ENCODE results near the gene TOR1B.
A peak's percentile ranks its signal among the peaks of the same experiment; 100 is the strongest.
"Not testable (repeated sequence)": the region's sequence is repeated elsewhere in the genome, so short reads cannot be mapped to it uniquely, and the experiment has no call there.

TOR1B gene

GRCh38 chr9:129774791-129775447 is 28.1 kb upstream of the TOR1B start:
- ChIA-PET POLR2A (interaction anchor here (3.0 kb wide), 1 partner anchor 13 kb away, joined by 12 read pairs; no protein-coding TSS in a partner anchor), CTCF (interaction anchor here (0.6 to 19.2 kb wide), 5 partner anchors 15 to 149 kb away, joined by 3 to 429 read pairs (median 38); partner anchors contain the start of genes ASB6 and NTMT1)
- no peak for TF ChIP-seq CTCF (IDR thresholded peaks at IDR 0.05; ENCODE audit: insufficient read depth, low read length, missing control alignments)
- H3K4me3 ChIP-seq (ENCODE audit: low read depth, low read length) = no peak overlapping the region
- DNase-seq (ENCODE audit: low read depth, low spot score) = no peak

- CTCF ChIA-PET = interaction anchor here (1.1 to 19.2 kb wide), 7 partner anchors 12 to 644 kb away, joined by 3 to 429 read pairs (median 11); partner anchors contain the start of gene ASB6
- H3K4me3 ChIP-seq (ENCODE audit: low read depth, low read length) = no peak overlapping the region
- DNase-seq (ENCODE audit: low read depth, low spot score) = no peak
- POLR2A ChIA-PET = interaction anchor here (3.0 kb wide), 1 partner anchor 14 kb away, joined by 12 read pairs; no protein-coding TSS in a partner anchor
- no peak for TF ChIP-seq CTCF (IDR thresholded peaks at IDR 0.05; ENCODE audit: insufficient read depth, low read length, missing control alignments)
Measured at GRCh38 chr9:129775448-129775798, 27.6 kb upstream of the TOR1B start.

- not testable (repeated sequence) for DNase-seq (ENCODE audit: low read depth, low spot score); H3K4me3 ChIP-seq (ENCODE audit: low read depth, low read length)
- ChIA-PET CTCF (interaction anchor here (1.0 to 19.2 kb wide), 10 partner anchors 9 to 645 kb away, joined by 3 to 429 read pairs (median 8); partner anchors contain the start of gene ASB6), POLR2A (interaction anchor here (1.3 to 3.0 kb wide), 3 partner anchors 14 to 38 kb away, joined by 4 to 12 read pairs (median 12); partner anchors contain the start of gene PTGES)
Measured at GRCh38 chr9:129776096-129776495, 26.9 kb upstream of the TOR1B start.

- no peak for DNase-seq (ENCODE audit: low read depth, low spot score)
- CTCF ChIA-PET = interaction anchor here (1.0 to 19.2 kb wide), 15 partner anchors 9 to 645 kb away, joined by 3 to 429 read pairs (median 5); partner anchors contain the start of gene ASB6
Measured at GRCh38 chr9:129776566-129776937, 26.4 kb upstream of the TOR1B start.

GRCh38 chr9:129776938-129777768 is 25.8 kb upstream of the TOR1B start:
- POLR2A ChIA-PET = interaction anchor here (0.6 to 3.0 kb wide), 10 partner anchors 11 to 74 kb away, joined by 3 to 12 read pairs (median 4); partner anchors contain the start of gene PTGES
- DNase-seq (ENCODE audit: low read depth, low spot score) = peak; percentile 98
- H3K4me3 ChIP-seq (ENCODE audit: low read depth, low read length) = peak overlapping the region; percentile 36
- no peak for TF ChIP-seq CTCF (IDR thresholded peaks at IDR 0.05; ENCODE audit: insufficient read depth, low read length, missing control alignments)
- CTCF ChIA-PET = interaction anchor here (1.0 to 19.2 kb wide), 17 partner anchors 9 to 645 kb away, joined by 3 to 429 read pairs (median 5); partner anchors contain the start of gene ASB6

More at GRCh38 chr9:129776566-129776937, 26.4 kb upstream of the TOR1B start:
- no peak for TF ChIP-seq CTCF (IDR thresholded peaks at IDR 0.05; ENCODE audit: insufficient read depth, low read length, missing control alignments)
- POLR2A ChIA-PET = interaction anchor here (0.7 to 3.0 kb wide), 7 partner anchors 13 to 64 kb away, joined by 3 to 12 read pairs (median 4); partner anchors contain the start of gene PTGES
- peak overlapping the region; percentile 33 for H3K4me3 ChIP-seq (ENCODE audit: low read depth, low read length)

- ChIA-PET POLR2A (interaction anchor here (0.8 to 3.0 kb wide), 6 partner anchors 10 to 75 kb away, joined by 3 to 12 read pairs (median 6); partner anchors contain the start of gene PTGES), CTCF (interaction anchor here (1.0 to 19.2 kb wide), 14 partner anchors 8 to 646 kb away, joined by 3 to 429 read pairs (median 6); partner anchors contain the start of gene ASB6)
- DNase-seq (ENCODE audit: low read depth, low spot score) = no peak
- no peak overlapping the region for H3K4me3 ChIP-seq (ENCODE audit: low read depth, low read length)
- no peak for TF ChIP-seq CTCF (IDR thresholded peaks at IDR 0.05; ENCODE audit: insufficient read depth, low read length, missing control alignments)
Measured at GRCh38 chr9:129777769-129778130, 25.2 kb upstream of the TOR1B start.
